ENCODE results near the gene TSPAN18.

TSPAN18 gene

DNA sequence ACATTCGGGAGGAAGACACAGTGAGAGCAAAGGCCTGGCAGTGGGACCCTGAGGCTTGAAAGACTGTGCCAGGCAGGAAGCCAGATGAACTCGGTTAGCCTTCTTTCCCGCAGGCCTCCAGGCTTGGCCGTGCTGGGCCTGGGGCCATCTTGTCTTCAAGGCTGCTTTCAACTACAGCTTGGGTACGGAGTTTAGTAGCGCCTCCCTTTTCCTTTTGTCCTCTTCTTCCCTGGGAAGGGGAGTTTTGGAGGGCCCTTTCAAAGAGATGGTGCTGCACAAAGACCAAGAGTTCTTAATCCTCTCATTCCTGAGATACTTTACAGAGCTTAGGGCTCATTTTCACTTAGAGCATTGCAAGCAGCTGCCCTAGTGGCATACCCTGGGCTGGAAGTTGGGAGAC lies 136.5 kb downstream of the TSPAN18 start:
- TF ChIP-seq, protein P1, sequence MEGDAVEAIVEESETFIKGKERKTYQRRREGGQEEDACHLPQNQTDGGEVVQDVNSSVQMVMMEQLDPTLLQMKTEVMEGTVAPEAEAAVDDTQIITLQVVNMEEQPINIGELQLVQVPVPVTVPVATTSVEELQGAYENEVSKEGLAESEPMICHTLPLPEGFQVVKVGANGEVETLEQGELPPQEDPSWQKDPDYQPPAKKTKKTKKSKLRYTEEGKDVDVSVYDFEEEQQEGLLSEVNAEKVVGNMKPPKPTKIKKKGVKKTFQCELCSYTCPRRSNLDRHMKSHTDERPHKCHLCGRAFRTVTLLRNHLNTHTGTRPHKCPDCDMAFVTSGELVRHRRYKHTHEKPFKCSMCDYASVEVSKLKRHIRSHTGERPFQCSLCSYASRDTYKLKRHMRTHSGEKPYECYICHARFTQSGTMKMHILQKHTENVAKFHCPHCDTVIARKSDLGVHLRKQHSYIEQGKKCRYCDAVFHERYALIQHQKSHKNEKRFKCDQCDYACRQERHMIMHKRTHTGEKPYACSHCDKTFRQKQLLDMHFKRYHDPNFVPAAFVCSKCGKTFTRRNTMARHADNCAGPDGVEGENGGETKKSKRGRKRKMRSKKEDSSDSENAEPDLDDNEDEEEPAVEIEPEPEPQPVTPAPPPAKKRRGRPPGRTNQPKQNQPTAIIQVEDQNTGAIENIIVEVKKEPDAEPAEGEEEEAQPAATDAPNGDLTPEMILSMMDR (IDR thresholded peaks at IDR 0.05; ENCODE audit: control insufficient read depth, extremely low read depth, insufficient read depth), result no peak
- DNase-seq (ENCODE audit: low read depth), result no peak
- H3K4me3 ChIP-seq (ENCODE audit: low read depth, low read length), result no peak overlapping the region

GRCh38 chr11:44865866-44866272 lies 139.1 kb downstream of the TSPAN18 start:
- H3K4me3 ChIP-seq (ENCODE audit: low read depth, low read length), result no peak overlapping the region
- TF ChIP-seq, protein P1 (IDR thresholded peaks at IDR 0.05; ENCODE audit: control insufficient read depth, extremely low read depth, insufficient read depth), result peak; percentile 30
- peak; percentile 58 for DNase-seq (ENCODE audit: low read depth)

DNA sequence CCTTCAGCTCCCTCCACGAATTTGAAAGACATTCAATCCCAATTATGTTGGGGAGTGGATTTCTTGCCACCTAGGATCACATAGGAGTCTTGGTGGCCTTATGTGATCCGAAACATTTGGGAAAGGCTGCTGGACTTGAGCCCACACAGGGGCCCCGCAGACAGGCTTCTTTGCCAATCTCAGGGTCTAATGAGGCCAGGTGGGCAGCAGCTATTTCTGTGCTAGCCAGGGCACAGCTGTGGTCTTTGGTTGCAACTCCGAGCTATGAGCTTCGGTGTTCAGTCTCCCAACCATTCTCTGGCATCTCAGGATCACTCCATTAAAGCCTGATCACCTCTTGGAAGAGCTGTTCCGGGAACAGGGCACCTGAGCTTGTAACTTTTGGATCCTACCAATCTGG lies 139.5 kb downstream of the TSPAN18 start:
- no peak for DNase-seq (ENCODE audit: low read depth)
- TF ChIP-seq, protein P1 (IDR thresholded peaks at IDR 0.05; ENCODE audit: control insufficient read depth, extremely low read depth, insufficient read depth), result no peak
- no peak overlapping the region for H3K4me3 ChIP-seq (ENCODE audit: low read depth, low read length)

DNA sequence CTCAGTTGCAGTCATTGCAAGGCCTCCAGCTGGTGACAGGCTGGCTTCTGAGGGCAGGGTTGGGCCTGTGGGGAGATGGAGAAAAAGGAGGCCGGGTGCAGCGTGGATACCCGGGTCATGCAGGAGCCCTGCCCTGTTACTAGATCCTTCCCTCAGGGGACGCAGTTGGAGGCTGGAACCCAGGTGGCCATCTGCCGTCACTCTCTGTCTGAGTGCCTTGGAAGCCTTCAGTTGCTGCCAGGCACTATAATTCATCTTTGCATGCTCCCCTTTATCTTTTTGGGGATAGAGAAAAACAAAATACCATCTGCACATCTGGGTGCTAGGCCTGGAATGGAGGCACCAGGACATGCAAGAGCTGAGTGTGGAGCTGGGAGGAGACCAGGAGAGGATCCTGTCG lies 141.3 kb downstream of the TSPAN18 start:
- DNase-seq (ENCODE audit: low read depth), result no peak

DNA sequence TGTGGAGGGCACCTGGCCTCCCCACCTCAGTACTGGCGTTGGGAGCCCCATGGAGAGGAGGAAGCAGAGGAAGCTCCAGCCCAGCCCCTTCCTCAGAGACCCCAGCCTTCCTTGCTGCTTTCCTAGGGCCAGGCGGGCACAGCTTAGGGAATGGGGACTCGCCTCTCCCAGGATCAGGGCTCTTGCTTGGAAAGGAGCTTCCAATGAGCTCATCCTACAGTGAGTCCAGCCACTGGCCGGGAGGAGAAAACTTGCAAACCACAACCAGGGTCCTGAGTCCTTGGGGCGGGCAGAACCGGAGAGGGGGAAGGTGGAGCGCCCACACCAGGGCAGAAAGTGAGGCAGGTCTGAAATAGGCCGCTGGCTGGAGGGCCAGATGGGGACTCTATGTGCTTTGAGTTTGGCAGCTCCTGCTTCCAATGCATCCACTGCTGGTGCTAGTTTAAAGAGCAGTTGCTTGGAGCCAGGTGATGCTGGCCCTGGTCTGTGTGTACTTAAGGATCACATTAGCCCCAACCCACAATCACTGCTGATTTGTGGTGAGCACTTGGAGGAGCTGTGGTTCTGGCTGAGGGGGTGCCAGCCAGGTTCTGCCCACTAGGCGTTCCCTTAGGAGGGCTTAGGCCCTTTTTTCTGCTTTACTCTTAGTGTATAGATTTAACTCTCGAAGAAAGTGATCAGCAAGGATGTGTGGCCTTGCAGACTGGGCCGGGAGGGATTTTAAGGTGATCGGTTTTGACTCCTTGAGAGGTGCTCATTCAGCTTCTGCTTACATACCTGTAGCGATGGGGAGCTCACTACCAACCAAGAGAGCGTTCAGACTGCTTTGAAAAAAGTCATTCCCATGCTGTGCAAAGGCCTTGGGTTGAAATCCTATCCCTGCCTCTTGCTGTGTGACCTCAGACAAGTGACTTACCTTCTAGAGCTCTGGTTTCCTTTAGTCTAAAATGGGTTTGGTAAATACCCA lies 142.0 kb downstream of the TSPAN18 start:
- no peak overlapping the region for H3K4me3 ChIP-seq (ENCODE audit: low read depth, low read length)
- TF ChIP-seq, protein P1 (IDR thresholded peaks at IDR 0.05; ENCODE audit: control insufficient read depth, extremely low read depth, insufficient read depth), result no peak
- no peak for DNase-seq (ENCODE audit: low read depth)

More for the DNA sequence above, 141.3 kb downstream of the TSPAN18 start:
- H3K4me3 ChIP-seq (ENCODE audit: low read depth, low read length), result no peak overlapping the region
- TF ChIP-seq, protein P1 (IDR thresholded peaks at IDR 0.05; ENCODE audit: control insufficient read depth, extremely low read depth, insufficient read depth), result no peak

- TF ChIP-seq, protein P1 (IDR thresholded peaks at IDR 0.05; ENCODE audit: control insufficient read depth, extremely low read depth, insufficient read depth), result no peak
- no peak overlapping the region for H3K4me3 ChIP-seq (ENCODE audit: low read depth, low read length)
- DNase-seq (ENCODE audit: low read depth), result no peak
Observed at GRCh38 chr11:44870181-44870580, 143.4 kb downstream of the TSPAN18 start.
